GM10248 (cell line): ENCODE measurements around the gene NR5A1.

Experiments used
- CTCF ChIA-PET: fragments of 300-600 bp; sonication (Branson Sonifier 250); formaldehyde crosslinking; extraction: SDS; loops from one replicate; lab custom pipeline; 2021; ENCODE audit warnings: antibody characterized with exemption; lab: Yijun Ruan, JAX
- POLR2A ChIA-PET: fragments of 350-650 bp; sonication (Branson Sonifier 250); formaldehyde crosslinking; extraction: SDS; loops from one replicate; lab custom pipeline; 2020; ENCODE audit warnings: antibody characterized with exemption; lab: Yijun Ruan, JAX
- DNase-seq: peaks from one replicate; pipeline ENCODE4 v3.0.0; 2012; ENCODE audit errors: extremely low spot score
- CTCF ChIP-seq: IDR thresholded peaks from 2 replicates; pipeline ENCODE4 v1.5.1; 2012; ENCODE audit warnings: mild to moderate bottlenecking, low read depth; ENCODE audit errors: extremely low read depth, missing control alignments, control extremely low read depth

Gene NR5A1

DNA sequence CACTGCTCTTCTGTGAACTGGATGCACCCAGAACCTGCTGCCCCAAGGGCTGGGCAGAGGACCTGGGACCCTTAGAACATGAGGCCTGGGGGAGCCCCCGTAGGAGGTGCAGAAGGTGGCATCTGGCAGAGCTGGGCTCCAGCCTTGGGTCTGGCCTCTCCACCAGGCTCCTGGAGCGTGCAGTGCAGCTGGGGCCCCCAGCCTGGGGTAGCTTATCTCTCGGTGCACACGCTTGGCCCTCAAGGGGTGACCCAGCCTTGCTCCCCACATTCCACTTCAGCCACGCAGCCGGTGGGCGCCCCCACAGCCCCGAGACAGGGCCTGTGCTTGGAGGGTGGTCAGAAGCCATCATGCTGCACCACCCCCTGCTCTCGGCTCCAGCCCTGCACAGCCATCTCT, 5.6 kb upstream of the NR5A1 start:
- TF ChIP-seq CTCF, result no peak
- POLR2A ChIA-PET, result no interaction called here
- DNase-seq, result no peak
- CTCF ChIA-PET, result interaction anchor here (1.4 to 1.9 kb wide), 2 partner anchors 11 to 24 kb away, joined by 3 to 5 read pairs; no protein-coding TSS in a partner anchor

DNA sequence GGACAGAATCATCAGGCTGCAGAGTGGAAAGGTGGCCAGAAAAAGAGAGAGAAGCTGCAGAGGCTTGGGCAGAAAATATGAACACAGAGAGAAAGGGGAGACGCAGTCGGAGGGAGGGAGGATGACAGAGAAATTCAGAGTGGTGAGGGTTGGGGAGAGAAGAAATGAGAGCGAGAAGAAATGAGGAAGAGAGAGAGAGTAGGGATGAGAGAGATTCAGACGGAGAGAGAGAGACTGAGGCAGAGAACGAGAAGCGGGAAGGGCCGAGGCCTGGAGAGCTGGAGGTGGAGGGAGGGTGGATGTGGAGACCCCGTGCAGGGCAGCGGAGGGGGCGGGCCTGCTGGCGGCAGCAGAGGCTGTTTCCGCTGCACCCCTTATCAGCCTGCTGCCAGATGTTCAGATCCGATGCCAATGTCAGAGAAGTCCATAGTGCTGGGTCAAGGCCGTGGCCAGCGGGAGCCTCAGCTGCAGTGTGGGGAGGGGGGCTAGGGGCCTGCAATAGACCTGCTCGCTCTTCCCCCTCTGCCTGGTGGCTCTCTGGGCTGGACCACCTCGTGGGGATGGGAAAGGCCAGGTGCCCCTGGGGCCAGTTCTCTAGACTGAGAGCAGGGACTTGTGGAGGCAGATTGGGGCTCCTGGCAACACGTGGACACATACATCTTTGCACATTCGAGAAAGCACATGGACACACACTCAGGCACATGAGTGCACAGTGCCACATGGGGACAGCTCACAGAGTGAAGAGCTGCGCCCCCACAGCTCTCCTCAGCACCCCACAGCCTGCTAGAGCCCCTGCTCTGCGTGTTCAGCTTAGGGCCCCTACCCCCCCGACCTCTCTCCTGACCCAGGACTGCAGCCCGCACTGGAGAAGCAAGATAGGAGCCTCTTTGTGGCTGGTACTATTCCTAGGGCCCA, 4.9 kb upstream of the NR5A1 start:
- DNase-seq, result no peak
- POLR2A ChIA-PET, result no interaction called here
- CTCF ChIA-PET, result interaction anchor here (1.4 kb wide), 1 partner anchor 11 kb away, joined by 3 read pairs; no protein-coding TSS in a partner anchor
- no peak for TF ChIP-seq CTCF

DNA sequence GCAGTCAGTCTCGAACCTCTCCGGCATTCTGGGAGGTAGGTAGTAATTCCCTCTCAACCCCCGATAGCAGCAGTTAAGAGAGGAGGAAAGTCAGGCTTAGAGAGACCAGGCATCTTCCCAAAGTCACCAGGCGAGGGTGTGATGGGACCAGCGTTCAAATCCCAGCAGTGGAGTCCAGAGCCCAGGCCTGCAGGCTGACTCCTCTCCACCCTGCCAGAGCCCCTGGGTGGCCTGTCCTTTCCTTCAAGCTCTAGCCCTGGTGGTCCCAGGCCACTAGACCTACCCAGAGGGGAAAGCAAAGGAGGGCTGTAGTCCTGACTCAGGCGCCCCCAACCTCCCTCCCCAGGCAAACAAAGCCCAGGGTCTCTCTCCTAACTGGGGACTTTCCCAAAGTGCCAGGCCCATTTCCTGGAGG, 4.2 kb upstream of the NR5A1 start:
- ChIA-PET CTCF (no interaction called here), POLR2A (no interaction called here)
- DNase-seq, result no peak
- no peak for TF ChIP-seq CTCF

DNA sequence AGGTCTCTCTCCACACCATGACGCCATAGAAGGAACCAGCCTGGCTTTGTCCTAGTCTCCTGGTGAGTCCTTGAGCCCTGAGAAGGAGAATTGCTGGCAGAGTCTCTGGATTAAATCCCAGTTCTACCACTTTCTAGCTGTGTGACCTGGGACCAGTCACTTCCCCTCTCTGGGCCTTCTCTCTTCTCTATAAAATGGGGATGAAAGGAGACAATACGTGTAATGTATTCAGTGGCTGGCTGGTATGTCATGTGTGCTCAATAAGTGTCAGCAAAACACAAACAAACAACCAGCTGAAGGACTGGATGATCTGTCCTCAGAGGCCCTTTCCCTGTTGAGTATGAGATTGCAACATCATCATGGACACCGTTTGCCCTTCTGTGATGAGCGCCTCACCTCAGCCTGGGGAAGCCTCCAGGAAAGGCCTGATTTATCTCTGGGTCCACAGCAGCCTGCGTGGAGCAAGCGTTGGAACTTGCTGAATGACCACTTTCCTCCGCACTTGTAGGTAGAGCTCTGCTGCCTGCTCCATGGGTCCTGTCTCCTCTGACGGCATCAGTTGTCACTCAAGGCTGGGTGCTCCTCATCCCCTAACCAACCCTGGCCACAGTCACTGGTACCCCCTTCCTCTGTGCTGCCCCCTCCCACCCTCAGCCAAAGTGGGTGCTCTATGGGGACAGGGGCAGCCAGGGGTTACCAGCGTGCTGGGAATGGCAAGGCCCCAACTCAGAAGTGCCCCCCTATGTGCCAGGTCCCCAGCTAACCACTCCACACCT, 3.6 kb upstream of the NR5A1 start:
- TF ChIP-seq CTCF, result no peak
- ChIA-PET POLR2A (no interaction called here), CTCF (no interaction called here)
- no peak for DNase-seq

GRCh38 chr9:124507880-124508423, 753 bp upstream of the NR5A1 start:
- TF ChIP-seq CTCF, result no peak
- CTCF ChIA-PET, result no interaction called here
- no peak for DNase-seq
- POLR2A ChIA-PET, result no interaction called here

GRCh38 chr9:124506433-124506832, 766 bp downstream of the NR5A1 start:
- no peak for DNase-seq
- ChIA-PET CTCF (no interaction called here), POLR2A (no interaction called here)
- no peak for TF ChIP-seq CTCF
